ACHN (cell line): Measurements from ENCODE around the gene RHOT2.
A peak's percentile ranks its signal among the peaks of the same experiment; 100 is the strongest.

Source experiments
- DNase-seq: peaks from one replicate; pipeline ENCODE4 v3.0.0-alpha.2; 2015
- in situ Hi-C: cut with HindIII; loops from 2 replicates; pipeline ENCODE4 v1.10.0; 2017; ENCODE audit warnings: low sequenced_read_pairs, low pct_ligation_motif_present, low pct_unique_long_range_greater_than_20kb

RHOT2 gene

DNA sequence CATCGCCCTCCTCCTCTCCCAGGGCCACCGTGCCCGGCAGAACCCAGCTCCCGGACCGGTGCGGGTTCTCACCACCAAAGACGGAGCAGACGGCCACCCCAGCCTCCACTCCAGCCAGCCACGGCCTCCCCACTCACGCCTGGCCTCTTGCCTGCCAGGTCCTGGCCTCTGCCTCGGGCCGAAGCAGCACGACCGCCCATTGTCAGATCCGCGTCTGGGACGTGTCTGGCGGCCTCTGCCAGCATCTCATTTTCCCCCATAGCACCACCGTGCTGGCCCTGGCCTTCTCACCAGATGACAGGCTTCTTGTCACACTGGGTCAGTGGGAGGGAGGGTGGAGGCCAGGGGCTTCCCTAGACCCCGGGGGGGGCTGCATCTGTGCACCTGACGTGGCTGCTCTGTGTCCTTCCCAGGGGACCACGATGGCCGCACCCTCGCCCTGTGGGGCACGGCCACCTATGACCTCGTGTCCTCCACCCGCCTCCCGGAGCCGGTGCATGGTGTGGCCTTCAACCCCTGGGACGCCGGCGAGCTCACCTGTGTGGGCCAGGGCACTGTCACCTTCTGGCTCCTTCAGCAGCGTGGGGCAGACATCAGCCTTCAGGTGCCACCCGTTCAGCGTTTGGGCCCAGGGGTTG, 6.6 kb upstream of the RHOT2 start:
- in situ Hi-C loops, result no loop called here

DNA sequence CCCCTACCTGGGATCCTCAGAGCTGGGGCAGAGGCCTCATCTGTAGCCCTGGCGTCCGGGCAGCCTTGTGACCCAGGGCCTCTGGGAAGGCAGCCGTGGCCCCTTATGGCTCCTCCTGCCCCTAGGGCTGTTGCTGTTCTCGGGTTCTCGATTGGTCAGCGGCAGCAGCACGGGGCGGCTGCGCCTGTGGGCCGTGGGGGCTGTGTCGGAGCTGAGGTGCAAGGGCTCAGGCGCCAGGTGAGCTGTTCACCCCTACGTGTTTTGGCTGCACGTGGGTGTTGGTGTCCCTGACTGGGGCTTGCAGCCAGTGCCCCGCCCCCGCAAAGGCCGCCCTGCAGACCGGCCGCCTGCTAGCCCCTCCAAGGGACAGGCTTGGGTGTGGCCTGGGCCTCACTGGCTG, 5.8 kb upstream of the RHOT2 start:
- in situ Hi-C loops, result no loop called here
- no peak for DNase-seq

More for the DNA sequence above, 6.6 kb upstream of the RHOT2 start:
- no peak for DNase-seq

DNA sequence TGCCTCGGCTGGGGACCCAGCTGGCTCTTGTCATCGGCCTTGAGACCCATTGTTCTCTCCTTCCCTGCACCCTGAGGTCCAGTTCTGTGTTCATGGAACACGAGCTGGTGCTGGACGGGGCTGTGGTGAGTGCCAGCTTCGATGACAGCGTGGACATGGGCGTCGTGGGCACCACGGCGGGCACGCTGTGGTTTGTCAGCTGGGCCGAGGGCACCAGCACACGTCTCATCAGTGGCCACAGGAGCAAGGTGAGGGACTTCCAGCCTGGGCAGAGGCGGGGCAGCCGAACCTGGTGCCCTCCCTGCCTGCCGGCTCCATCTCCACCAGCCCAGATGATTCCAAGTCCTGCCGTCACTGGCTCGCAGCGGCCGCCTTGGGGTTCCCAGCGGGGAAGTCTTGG, 5.3 kb upstream of the RHOT2 start:
- in situ Hi-C loops, result no loop called here
- no peak for DNase-seq

DNA sequence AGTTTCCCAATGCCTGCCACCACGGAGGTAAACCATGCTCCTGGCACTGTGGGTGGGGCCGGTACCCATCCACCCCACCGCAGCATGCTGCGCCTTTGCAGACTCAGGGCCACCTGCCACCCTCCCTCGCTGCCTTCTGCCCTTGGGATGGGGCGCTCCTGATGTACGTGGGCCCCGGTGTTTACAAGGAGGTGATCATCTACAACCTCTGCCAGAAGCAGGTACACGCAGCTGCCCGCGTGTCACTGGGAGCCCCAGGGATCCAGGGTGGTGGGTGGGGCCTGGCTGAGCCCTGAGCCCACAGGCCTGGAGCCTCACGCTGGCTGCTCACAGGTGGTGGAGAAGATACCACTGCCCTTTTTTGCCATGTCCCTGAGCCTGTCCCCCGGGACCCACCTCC, 1.4 kb upstream of the RHOT2 start:
- in situ Hi-C loops, result no loop called here
- no peak for DNase-seq

- in situ Hi-C loops, result no loop called here
- DNase-seq, result no peak
Measured at GRCh38 chr16:667113-667779, 686 bp upstream of the RHOT2 start.

DNA sequence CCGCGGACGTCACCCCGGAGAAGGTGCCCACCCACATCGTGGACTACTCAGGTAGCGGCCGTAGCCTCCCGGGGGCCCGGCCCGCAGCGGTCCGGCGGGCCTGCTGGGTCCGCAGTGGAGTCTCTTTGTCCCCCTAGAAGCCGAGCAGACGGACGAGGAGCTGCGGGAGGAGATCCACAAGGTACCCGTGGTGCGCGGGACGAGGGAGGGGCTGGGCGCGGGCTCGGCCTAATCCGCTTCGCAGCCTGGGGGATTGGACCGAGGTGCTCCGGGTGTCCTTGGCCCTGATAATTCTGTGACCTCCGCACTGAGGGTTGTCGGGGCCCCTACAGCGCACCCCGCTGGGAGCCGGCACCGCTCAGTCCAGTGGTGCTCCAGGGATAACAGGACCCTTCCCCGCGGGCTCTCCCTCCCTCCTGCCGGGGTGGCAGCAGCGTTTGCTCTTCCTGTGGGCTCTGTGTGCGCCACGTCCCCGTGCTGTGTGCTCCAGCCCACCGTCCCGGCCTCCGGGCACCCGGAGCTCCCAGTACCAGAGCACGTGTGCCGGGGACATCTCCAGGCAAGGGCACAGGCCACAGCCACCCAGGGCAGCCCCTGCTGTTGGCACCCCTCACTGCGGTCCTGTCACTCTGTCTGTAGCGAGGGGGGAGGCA, 713 bp downstream of the RHOT2 start:
- in situ Hi-C loops, result no loop called here
- peak; percentile 29 for DNase-seq

DNA sequence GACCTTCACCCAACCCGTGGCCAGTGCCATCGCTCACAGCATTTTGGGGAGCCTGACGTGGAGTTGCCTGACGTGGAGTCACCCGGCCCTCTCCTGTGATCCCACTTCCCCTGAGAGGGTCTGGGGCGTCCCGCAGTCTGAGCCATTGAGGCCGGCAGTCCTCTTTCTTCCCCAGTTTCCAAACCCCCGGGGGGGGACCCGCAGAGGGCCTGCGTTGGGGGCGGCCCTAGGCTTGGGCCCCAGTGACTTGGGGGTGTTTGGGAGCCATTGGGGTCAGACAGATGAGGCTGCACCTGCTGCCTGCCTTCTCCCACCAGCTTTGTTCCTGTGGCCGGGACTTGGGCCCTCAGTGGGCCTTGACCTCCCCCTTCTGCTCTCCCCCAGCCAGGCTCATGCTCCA, 1.7 kb downstream of the RHOT2 start:
- in situ Hi-C loops, result no loop called here
- no peak for DNase-seq

DNA sequence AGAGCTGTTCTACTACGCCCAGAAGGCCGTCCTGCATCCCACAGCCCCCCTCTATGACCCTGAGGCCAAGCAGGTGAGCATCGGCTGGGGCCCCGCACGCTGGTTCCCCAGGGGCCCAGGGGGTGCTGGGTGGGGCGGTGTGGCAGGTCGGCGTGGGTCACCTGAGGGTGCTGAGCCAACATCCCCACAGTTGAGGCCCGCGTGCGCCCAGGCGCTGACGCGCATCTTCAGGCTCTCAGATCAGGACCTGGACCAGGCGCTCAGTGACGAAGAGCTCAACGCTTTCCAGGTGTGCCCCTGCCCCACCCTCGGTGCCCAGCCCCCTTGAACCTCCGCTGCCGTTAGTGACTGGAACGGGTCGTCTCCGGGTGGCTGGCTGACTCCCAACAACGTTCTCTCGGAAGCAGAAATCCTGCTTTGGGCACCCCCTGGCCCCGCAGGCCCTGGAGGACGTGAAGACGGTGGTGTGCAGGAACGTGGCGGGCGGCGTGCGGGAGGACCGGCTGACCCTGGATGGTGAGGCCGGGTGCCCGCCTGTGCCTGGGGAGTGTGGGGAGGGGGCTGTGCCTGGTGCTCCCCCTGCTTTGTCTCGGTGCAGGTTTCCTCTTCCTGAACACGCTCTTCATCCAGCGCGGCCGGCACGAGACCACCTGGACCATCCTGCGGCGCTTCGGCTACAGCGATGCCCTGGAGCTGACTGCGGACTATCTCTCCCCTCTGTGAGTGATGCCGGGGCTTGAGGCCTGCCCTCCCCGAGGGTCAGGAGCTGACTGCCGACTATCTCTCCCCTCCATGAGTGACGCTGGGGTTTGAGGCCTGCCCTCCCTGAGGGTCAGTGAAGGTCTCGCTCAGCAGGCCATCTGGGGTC, 2.8 kb downstream of the RHOT2 start:
- in situ Hi-C loops, result no loop called here
- DNase-seq, result no peak

DNA sequence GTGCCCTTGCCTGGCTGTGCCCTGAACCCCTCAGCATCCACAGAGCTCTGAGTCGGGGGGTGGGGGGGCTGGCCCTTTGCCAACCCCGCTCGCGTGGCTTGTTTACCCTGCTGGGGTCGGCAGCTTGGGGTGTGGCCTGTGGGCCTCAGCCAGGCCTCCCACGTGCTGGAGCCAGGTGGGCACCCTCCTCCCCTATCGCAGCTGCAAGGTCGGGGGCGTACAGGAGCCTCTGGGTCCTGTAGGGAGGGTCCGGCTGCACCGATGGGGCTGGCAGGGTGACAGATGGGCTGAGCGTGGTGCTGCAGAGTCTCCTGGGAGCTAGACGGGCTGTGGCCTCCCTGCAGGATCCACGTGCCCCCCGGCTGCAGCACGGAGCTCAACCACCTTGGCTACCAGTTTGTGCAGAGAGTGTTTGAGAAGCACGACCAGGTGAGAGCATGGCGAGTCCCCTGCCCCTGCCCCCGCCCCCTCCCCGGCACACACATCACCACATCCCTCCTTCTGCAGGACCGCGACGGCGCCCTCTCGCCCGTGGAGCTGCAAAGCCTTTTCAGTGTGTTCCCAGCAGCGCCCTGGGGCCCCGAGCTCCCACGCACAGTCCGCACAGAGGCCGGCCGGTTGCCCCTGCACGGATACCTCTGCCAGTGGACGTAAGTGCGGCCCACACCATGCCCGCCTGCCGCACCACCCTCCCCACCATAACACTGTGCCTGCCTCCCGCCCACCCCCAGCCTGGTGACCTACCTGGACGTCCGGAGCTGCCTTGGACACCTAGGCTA, 3.6 kb downstream of the RHOT2 start:
- in situ Hi-C loops, result no loop called here
- no peak for DNase-seq

DNA sequence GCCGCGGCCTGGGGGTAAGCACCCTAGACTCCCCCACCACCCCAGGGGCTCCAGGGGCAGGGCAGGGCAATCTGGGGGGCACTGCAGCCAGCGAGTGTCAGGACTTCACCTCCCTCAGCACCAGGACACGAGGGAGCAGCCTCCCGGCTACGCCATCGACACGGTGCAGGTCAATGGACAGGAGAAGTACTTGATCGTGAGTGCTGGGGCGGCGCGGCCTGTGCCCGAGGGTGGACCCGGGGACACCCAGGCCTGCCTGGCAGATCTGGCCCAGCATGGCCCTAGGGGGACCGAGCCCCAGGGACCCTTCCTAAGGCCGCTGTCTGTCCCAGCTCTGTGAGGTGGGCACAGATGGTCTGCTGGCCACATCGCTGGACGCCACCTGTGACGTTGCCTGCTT, 4.4 kb downstream of the RHOT2 start:
- DNase-seq, result no peak
- in situ Hi-C loops, result no loop called here

DNA sequence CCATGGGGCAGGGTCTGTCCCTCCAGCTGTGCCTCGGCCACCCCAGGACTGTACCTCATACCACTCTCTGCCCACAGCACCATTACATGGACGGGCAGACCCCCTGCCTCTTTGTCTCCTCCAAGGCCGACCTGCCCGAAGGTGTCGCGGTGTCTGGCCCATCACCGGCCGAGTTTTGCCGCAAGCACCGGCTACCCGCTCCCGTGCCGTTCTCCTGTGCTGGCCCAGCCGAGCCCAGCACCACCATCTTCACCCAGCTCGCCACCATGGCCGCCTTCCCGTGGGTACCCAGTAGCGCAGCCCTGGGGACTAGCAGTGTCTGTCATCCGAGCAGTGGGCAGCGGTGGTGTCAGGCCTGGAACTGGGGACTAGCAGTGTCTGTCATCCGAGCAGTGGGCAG, 4.9 kb downstream of the RHOT2 start:
- in situ Hi-C loops, result no loop called here
- no peak for DNase-seq

DNA sequence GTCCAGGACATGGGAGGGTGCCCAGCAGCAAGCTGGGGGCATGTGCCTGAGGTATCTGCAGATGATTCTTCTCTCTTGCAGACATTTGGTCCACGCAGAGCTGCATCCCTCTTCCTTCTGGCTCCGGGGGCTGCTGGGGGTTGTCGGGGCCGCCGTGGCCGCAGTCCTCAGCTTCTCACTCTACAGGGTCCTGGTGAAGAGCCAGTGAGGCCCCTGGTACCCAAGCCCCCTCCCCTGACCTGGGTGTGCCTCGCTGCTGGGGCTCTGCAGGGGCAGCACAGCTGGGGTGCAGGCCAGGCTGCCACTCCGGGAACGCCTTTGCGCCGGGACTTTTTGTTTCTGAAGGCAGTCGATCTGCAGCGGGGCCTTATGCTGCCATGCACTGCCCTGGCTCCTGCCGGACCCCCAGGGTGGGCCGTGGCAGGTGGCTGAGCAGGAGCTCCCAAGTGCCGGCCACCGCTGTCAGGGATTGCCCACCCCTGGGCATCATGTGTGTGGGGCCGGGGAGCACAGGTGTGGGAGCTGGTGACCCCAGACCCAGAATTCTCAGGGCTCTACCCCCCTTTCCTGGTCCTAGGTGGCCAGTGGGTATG, 5.6 kb downstream of the RHOT2 start:
- DNase-seq, result no peak
- in situ Hi-C loops, result no loop called here

GRCh38 chr16:674214-674881, 6.4 kb downstream of the RHOT2 start:
- in situ Hi-C loops, result no loop called here
- DNase-seq, result no peak

GRCh38 chr16:674968-675883, 7.3 kb downstream of the RHOT2 start, which contains the start of gene RHBDL1:
Gene RHBDL1, plus strand, starts transcription at chr16:675671. Its CDS starts 120 bp downstream, at chr16:675791.
- DNase-seq, result peak; percentile 58
- in situ Hi-C loops, result no loop called here

- in situ Hi-C loops, result no loop called here
- no peak for DNase-seq
Measured at GRCh38 chr16:675884-676564, 8.1 kb downstream of the RHOT2 start.

DNA sequence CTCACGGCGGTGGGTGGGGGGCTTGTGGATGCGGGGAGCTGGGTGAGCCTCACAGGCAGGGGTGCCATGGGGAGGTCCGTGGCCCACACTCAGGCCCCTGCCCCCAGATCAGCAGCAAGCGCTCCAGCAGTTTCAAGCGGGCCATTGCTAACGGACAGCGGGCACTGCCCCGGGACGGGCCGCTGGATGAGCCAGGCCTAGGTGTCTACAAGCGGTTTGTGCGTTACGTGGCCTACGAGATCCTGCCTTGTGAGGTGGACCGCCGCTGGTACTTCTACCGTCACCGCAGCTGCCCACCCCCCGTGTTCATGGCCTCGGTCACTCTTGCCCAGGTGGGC, 8.6 kb downstream of the RHOT2 start:
- DNase-seq, result no peak
- in situ Hi-C loops, result no loop called here
